ENCODE results near the gene POLA2.

DNA sequence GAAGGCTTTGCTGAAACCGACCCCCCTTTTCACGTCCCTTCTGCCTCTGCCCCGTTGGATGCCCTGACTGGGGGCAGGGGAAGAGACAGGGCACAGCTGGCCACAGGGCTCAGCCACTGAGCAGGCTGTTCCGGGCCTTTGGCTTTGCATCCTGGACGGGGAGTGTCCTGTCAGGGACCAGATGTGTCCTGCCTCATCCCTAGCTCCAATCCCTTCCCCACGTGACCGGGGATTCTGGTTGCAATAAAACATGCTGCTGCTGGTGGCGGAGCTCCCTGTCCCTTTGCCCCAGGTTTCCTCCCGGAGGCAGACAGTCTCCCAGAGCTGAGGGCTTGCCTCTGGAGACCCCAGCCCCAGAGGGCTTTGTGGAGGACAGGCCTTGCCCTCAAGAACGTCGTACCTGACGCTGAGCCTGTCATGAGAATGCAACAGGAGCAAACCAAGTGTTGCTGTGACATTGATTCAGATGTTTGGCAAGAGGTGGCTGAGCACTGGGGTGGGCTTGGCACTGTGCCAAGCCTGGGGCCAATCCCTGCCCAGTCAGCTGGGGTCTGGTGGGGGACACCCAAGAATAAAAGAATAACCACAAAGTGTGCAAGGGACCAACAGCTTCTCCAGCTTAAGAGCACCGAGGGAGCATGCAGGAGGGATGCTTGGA, 60.2 kb downstream of the POLA2 start:
- TF ChIP-seq SUZ12 (IDR thresholded peaks at IDR 0.05; ENCODE audit: extremely low read depth, insufficient read depth, insufficient read length), result no peak
- TF ChIP-seq YY1 (IDR thresholded peaks at IDR 0.05; ENCODE audit: insufficient read depth, insufficient read length), result no peak
- no peak for TF ChIP-seq ZNF274 (IDR thresholded peaks at IDR 0.05; ENCODE audit: low read depth, low read length)
